HEK293 (cell line): ENCODE measurements around the gene STEEP1.

Source experiments
- BCL11B ChIP-seq: fragments of 450-650 bp; formaldehyde crosslinking; IDR thresholded peaks from 2 replicates; pipeline ENCODE4 v1.5.1; 2016; ENCODE audit warnings: low read depth, missing biosample characterization, missing genetic modification characterization
- HOXA7 ChIP-seq: sonication (generic); formaldehyde crosslinking; IDR thresholded peaks from 2 replicates; pipeline ENCODE4 v1.8.1; 2022; ENCODE audit warnings: missing genetic modification reagents, borderline replicate concordance
- MEIS1 ChIP-seq: sonication (generic); formaldehyde crosslinking; IDR thresholded peaks from 2 replicates; pipeline ENCODE4 v1.8.1; 2022; ENCODE audit warnings: missing genetic modification reagents, mild to moderate bottlenecking, borderline replicate concordance
- ZBTB1 ChIP-seq: fragments of 450-650 bp; formaldehyde crosslinking; IDR thresholded peaks from 2 replicates; pipeline ENCODE4 v1.5.1; 2016; ENCODE audit warnings: missing biosample characterization, missing genetic modification characterization
- ZBTB7A ChIP-seq: fragments of 450-650 bp; formaldehyde crosslinking; IDR thresholded peaks from 2 replicates; pipeline ENCODE4 v1.5.1; 2016; ENCODE audit warnings: low read depth, missing biosample characterization, missing genetic modification characterization
- ZNF221 ChIP-seq: fragments of 450-650 bp; formaldehyde crosslinking; IDR thresholded peaks from 2 replicates; pipeline ENCODE4 v1.5.1; 2017; ENCODE audit warnings: missing biosample characterization, missing genetic modification characterization, borderline replicate concordance
- ZNF274 ChIP-seq, 2 experiments: fragments of 200-500 bp in 1 of 2; fragments of 450-650 bp in 1 of 2; sonication (Bioruptor generic) in 1 of 2; formaldehyde crosslinking in 1 of 2; IDR thresholded peaks; 2 replicates each; pipeline versions ENCODE4 v1.5.1 to v1.6.1; 2014 to 2016; ENCODE audit warnings: borderline replicate concordance in 1 of 2, inconsistent platforms in 1 of 2, low read length in 1 of 2, missing biosample characterization in 1 of 2, missing genetic modification characterization in 1 of 2
- ZNF302 ChIP-seq: fragments of 450-650 bp; formaldehyde crosslinking; IDR thresholded peaks from 2 replicates; pipeline ENCODE4 v1.5.1; 2016; ENCODE audit warnings: missing biosample characterization, missing genetic modification characterization, low read depth
- ZNF335 ChIP-seq: fragments of 450-650 bp; formaldehyde crosslinking; conservative IDR thresholded peaks from 2 replicates; pipeline ENCODE4 v1.5.1; 2016; ENCODE audit warnings: missing biosample characterization, missing genetic modification characterization
- ZNF341 ChIP-seq: fragments of 450-650 bp; formaldehyde crosslinking; IDR thresholded peaks from 2 replicates; pipeline ENCODE4; 2016; ENCODE audit warnings: low read depth, missing biosample characterization, missing genetic modification characterization
- ZNF785 ChIP-seq: fragments of 450-650 bp; formaldehyde crosslinking; IDR thresholded peaks from 2 replicates; pipeline ENCODE4 v1.5.1; 2016; ENCODE audit warnings: missing biosample characterization, missing genetic modification characterization
- ZSCAN30 ChIP-seq: fragments of 450-650 bp; IDR thresholded peaks from 2 replicates; pipeline ENCODE4 v1.5.1; 2018; ENCODE audit warnings: missing biosample characterization, mild to moderate bottlenecking, missing genetic modification characterization, moderate library complexity
- TF ChIP-seq, protein P1 (sequence below): fragments of 450-650 bp; formaldehyde crosslinking; conservative IDR thresholded peaks from 2 replicates; pipeline ENCODE4 v1.5.1; 2016; ENCODE audit warnings: low read depth, missing biosample characterization, missing genetic modification characterization
- TF ChIP-seq, protein P2 (sequence below): fragments of 450-650 bp; formaldehyde crosslinking; IDR thresholded peaks from 2 replicates; pipeline ENCODE4 v1.5.1; 2016; ENCODE audit warnings: missing biosample characterization, missing genetic modification characterization
- TF ChIP-seq, protein P3 (sequence below): fragments of 450-650 bp; formaldehyde crosslinking; IDR thresholded peaks from 2 replicates; pipeline ENCODE4 v1.5.1; 2016; ENCODE audit warnings: missing biosample characterization, missing genetic modification characterization
- TF ChIP-seq, protein P4 (sequence below): fragments of 450-650 bp; formaldehyde crosslinking; IDR thresholded peaks from 2 replicates; pipeline ENCODE4 v1.5.1; 2016; ENCODE audit warnings: missing biosample characterization, missing genetic modification characterization, borderline replicate concordance
- TF ChIP-seq, protein P5 (sequence below): fragments of 450-650 bp; formaldehyde crosslinking; IDR thresholded peaks from 2 replicates; pipeline ENCODE4 v1.5.0; 2017; ENCODE audit warnings: missing biosample characterization, missing genetic modification characterization, borderline replicate concordance
- TF ChIP-seq, protein P6 (sequence below): fragments of 450-650 bp; IDR thresholded peaks from 2 replicates; pipeline ENCODE4 v1.5.1; 2018; ENCODE audit warnings: missing biosample characterization, mild to moderate bottlenecking, missing genetic modification characterization

STEEP1 gene

DNA sequence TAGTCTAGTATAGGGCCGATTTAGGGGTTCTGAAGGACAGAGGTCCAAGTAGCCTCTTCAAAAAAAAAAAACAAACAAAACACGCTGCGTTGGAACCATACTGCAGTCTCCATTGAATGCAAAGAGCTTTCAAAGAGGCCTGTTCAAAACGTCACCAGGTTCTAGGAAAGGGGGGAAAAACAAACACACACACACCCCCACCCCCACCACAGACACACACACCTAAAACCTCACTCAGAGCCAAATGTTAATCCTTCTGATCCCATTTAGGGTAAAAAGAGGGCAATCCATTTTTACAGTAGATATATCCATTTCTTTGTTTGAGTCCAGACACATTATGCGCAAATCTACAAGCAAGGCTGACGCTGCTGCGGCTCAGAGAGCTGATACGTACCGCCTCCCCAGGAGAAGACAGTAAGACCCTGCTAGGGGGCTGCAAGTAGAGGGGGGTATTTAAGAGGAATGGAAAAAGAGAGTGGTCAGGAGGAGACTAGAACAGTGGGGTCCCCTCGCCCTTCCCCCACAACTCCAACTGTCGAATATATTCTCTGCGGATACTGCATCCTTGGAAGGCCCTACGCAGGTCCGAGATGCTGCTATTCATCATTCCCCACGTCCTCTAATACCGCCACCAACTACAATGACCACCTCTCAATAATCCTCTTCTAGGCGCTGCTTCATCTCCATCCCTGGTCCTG lies 39.7 kb upstream of the STEEP1 start (continued):
- TF ChIP-seq, protein P1, sequence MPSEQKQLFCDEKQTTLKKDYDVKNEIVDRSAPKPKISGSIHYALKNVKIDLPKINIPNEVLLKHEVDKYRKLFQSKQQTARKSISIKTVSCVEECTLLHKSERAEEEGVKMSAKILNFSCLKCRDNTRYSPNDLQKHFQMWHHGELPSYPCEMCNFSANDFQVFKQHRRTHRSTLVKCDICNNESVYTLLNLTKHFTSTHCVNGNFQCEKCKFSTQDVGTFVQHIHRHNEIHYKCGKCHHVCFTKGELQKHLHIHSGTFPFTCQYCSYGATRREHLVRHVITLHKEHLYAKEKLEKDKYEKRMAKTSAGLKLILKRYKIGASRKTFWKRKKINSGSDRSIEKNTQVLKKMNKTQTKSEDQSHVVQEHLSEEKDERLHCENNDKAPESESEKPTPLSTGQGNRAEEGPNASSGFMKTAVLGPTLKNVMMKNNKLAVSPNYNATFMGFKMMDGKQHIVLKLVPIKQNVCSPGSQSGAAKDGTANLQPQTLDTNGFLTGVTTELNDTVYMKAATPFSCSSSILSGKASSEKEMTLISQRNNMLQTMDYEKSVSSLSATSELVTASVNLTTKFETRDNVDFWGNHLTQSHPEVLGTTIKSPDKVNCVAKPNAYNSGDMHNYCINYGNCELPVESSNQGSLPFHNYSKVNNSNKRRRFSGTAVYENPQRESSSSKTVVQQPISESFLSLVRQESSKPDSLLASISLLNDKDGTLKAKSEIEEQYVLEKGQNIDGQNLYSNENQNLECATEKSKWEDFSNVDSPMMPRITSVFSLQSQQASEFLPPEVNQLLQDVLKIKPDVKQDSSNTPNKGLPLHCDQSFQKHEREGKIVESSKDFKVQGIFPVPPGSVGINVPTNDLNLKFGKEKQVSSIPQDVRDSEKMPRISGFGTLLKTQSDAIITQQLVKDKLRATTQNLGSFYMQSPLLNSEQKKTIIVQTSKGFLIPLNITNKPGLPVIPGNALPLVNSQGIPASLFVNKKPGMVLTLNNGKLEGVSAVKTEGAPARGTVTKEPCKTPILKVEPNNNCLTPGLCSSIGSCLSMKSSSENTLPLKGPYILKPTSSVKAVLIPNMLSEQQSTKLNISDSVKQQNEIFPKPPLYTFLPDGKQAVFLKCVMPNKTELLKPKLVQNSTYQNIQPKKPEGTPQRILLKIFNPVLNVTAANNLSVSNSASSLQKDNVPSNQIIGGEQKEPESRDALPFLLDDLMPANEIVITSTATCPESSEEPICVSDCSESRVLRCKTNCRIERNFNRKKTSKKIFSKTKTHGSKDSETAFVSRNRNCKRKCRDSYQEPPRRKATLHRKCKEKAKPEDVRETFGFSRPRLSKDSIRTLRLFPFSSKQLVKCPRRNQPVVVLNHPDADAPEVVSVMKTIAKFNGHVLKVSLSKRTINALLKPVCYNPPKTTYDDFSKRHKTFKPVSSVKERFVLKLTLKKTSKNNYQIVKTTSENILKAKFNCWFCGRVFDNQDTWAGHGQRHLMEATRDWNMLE: no peak
- TF ChIP-seq ZNF785 (tag by site-specific recombination) (no peak), ZNF335 (tag by site-specific recombination) (0 out of 2 replicates have a peak, but pooled peaks have one; percentile 16), ZNF221 (no peak), ZNF302 (tag by site-specific recombination) (no peak), ZBTB1 (tag by site-specific recombination) (no peak), BCL11B (no peak), ZNF341 (tag by site-specific recombination) (peak; percentile 8), ZBTB7A (tag by site-specific recombination) (no peak), MEIS1 (no peak), ZNF274 (IDR thresholded peaks at IDR 0.05; ENCODE audit: low read length) (no peak), ZNF274 (tag by site-specific recombination; IDR thresholded peaks at IDR 0.05; ENCODE audit: borderline replicate concordance) (no peak), ZSCAN30 (tag by site-specific recombination) (no peak), HOXA7 (no peak)
- TF ChIP-seq, protein P2, sequence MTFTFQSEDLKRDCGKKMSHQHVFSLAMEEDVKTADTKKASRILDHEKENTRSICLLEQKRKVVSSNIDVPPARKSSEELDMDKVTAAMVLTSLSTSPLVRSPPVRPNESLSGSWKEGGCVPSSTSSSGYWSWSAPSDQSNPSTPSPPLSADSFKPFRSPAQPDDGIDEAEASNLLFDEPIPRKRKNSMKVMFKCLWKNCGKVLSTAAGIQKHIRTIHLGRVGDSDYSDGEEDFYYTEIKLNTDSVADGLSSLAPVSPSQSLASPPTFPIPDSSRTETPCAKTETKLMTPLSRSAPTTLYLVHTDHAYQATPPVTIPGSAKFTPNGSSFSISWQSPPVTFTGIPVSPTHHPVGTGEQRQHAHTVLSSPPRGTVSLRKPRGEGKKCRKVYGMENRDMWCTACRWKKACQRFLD: no peak
- TF ChIP-seq, protein P3, sequence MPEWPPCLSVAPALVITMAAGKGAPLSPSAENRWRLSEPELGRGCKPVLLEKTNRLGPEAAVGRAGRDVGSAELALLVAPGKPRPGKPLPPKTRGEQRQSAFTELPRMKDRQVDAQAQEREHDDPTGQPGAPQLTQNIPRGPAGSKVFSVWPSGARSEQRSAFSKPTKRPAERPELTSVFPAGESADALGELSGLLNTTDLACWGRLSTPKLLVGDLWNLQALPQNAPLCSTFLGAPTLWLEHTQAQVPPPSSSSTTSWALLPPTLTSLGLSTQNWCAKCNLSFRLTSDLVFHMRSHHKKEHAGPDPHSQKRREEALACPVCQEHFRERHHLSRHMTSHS (tag by site-specific recombination): no peak
- TF ChIP-seq, protein P4, sequence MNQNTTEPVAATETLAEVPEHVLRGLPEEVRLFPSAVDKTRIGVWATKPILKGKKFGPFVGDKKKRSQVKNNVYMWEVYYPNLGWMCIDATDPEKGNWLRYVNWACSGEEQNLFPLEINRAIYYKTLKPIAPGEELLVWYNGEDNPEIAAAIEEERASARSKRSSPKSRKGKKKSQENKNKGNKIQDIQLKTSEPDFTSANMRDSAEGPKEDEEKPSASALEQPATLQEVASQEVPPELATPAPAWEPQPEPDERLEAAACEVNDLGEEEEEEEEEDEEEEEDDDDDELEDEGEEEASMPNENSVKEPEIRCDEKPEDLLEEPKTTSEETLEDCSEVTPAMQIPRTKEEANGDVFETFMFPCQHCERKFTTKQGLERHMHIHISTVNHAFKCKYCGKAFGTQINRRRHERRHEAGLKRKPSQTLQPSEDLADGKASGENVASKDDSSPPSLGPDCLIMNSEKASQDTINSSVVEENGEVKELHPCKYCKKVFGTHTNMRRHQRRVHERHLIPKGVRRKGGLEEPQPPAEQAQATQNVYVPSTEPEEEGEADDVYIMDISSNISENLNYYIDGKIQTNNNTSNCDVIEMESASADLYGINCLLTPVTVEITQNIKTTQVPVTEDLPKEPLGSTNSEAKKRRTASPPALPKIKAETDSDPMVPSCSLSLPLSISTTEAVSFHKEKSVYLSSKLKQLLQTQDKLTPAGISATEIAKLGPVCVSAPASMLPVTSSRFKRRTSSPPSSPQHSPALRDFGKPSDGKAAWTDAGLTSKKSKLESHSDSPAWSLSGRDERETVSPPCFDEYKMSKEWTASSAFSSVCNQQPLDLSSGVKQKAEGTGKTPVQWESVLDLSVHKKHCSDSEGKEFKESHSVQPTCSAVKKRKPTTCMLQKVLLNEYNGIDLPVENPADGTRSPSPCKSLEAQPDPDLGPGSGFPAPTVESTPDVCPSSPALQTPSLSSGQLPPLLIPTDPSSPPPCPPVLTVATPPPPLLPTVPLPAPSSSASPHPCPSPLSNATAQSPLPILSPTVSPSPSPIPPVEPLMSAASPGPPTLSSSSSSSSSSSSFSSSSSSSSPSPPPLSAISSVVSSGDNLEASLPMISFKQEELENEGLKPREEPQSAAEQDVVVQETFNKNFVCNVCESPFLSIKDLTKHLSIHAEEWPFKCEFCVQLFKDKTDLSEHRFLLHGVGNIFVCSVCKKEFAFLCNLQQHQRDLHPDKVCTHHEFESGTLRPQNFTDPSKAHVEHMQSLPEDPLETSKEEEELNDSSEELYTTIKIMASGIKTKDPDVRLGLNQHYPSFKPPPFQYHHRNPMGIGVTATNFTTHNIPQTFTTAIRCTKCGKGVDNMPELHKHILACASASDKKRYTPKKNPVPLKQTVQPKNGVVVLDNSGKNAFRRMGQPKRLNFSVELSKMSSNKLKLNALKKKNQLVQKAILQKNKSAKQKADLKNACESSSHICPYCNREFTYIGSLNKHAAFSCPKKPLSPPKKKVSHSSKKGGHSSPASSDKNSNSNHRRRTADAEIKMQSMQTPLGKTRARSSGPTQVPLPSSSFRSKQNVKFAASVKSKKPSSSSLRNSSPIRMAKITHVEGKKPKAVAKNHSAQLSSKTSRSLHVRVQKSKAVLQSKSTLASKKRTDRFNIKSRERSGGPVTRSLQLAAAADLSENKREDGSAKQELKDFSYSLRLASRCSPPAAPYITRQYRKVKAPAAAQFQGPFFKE (tag by site-specific recombination): no peak
- TF ChIP-seq, protein P5, sequence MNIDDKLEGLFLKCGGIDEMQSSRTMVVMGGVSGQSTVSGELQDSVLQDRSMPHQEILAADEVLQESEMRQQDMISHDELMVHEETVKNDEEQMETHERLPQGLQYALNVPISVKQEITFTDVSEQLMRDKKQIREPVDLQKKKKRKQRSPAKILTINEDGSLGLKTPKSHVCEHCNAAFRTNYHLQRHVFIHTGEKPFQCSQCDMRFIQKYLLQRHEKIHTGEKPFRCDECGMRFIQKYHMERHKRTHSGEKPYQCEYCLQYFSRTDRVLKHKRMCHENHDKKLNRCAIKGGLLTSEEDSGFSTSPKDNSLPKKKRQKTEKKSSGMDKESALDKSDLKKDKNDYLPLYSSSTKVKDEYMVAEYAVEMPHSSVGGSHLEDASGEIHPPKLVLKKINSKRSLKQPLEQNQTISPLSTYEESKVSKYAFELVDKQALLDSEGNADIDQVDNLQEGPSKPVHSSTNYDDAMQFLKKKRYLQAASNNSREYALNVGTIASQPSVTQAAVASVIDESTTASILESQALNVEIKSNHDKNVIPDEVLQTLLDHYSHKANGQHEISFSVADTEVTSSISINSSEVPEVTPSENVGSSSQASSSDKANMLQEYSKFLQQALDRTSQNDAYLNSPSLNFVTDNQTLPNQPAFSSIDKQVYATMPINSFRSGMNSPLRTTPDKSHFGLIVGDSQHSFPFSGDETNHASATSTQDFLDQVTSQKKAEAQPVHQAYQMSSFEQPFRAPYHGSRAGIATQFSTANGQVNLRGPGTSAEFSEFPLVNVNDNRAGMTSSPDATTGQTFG (tag by site-specific recombination): no peak
- TF ChIP-seq, protein P6, sequence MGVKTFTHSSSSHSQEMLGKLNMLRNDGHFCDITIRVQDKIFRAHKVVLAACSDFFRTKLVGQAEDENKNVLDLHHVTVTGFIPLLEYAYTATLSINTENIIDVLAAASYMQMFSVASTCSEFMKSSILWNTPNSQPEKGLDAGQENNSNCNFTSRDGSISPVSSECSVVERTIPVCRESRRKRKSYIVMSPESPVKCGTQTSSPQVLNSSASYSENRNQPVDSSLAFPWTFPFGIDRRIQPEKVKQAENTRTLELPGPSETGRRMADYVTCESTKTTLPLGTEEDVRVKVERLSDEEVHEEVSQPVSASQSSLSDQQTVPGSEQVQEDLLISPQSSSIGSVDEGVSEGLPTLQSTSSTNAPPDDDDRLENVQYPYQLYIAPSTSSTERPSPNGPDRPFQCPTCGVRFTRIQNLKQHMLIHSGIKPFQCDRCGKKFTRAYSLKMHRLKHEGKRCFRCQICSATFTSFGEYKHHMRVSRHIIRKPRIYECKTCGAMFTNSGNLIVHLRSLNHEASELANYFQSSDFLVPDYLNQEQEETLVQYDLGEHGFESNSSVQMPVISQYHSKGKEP (tag by site-specific recombination): no peak
